ENCODE measurements around the gene ZNF57.
"Not testable (repeated sequence)": the region's sequence is repeated elsewhere in the genome, so short reads cannot be mapped to it uniquely, and the experiment has no call there.

Gene ZNF57

DNA sequence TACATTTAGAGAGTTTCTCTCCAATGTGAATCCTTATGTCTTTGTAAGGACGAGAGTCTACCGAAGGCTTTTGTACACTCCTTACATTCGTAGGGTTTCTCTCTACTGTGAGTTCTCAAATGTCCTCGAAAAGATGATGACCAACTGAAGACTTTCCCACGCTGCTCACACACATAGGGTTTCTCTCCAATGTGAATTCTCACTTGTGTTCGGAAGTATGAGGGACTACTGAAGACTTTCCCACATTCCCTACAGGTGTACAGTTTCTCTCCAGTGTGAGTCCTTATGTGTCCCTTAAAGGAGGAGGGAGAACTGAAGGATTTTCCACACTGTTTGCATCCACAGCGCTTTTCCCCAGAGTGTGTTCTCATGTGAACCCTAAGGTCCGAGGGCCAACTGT, 4.0 kb upstream of the ZNF57 start:
- no peak for DNase-seq (ENCODE audit: low spot score)

DNA sequence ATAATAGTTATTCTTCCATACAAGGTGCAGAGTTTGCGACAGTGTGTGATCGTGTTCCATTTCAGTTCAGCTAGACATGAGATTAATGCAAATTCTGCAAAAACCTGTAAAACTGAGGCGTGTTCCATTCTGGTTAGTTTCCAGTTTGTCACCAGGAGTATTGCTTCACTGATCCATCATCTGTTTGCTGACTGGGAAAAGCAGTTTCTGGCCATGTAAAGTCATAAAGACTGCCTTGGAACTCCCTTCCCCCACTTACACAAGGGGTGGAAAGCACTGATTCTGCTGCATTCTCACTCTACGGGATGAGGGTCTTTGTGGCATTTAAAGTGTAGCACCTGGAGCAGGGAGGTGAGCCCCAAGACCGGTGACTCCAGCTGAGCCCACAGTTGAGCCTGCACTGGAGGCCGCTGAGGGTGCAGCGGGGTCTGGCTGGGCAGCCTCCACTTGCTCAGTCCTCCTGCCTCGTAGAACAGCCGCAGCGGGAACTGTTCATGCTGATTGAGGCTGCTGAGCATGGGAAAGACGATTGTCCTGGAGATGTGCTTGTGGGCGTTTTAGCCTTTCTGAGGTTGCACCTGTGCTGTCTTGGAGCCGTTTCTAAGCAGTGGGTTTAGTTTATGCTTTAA, 2.0 kb downstream of the ZNF57 start:
- DNase-seq (ENCODE audit: low spot score), result no peak

DNA sequence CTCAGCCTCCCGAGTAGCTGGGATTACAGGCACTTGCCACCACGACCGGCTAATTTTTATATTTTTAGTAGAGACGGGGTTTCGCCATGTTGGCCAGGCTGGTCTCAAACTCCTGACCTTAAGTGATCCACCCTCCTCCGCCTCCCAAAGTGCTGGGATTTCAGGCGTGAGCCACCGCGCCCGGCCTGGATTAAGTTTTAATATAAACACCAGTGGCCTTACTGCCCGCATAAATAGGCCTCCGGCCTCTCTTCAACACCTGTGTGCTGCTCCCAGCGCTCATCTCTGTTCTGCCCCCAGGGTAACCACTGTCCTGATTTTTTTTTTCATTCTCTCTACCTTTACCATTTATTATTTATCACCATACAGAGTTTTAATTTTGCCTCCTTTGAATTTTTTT, 2.6 kb downstream of the ZNF57 start:
- DNase-seq (ENCODE audit: low spot score), result not testable (repeated sequence)

DNA sequence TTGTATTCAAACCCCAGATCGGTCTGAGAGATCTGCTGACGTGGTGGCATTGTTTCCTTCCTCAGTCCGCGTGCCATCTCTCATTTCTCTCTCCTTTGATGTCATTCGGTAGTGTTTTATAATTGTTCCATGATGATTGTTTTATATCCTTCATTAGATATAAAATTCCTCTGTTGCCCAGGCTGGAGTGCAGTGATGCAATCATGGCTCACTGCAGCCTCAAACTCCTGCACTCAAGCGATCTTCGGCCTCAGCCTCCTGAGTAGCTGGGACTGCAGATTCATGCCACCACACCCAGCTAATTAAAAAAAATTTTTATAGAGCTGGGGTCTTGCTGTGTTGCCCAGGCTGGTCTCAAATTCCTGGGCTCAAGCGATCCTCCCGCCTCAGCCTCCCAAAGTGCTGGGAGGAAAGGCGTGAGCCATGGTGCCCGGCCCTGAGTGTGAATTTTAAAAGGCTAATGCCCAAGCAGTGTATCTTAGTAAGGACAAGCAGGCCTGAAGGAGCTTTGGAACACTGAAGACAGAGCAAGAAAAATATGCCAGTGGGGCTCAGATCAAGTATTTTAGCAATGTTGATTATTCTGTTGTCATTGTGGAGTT, 5.3 kb downstream of the ZNF57 start:
- DNase-seq (ENCODE audit: low spot score), result no peak

DNA sequence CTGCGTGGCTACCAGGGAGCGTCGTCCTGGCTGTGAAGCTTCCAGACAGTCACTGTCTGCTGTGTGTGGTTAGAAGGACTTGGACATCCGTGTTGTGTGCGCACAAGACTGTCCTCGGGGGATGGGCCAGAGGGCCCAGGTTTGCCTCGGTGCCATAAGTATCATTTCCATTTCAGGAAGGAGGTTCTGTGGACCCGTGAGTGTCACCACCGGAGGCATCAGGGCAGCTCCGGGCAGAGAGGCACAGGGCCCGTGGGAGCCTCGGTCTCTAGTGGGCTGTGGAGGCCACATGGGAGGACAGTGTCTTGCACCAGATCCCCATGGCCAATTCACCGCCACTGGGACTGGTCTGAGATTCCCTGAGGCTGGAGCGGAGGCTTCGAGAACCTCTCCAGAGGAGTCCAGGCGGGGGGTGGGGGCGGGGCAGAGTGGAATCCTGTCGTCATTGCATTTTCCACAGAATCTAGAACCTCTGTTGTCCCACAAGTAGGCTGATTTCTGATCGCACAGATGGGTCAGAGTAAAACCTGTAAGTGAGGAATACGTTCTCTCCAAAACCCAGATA, 6.0 kb downstream of the ZNF57 start:
- DNase-seq (ENCODE audit: low spot score), result no peak

DNA sequence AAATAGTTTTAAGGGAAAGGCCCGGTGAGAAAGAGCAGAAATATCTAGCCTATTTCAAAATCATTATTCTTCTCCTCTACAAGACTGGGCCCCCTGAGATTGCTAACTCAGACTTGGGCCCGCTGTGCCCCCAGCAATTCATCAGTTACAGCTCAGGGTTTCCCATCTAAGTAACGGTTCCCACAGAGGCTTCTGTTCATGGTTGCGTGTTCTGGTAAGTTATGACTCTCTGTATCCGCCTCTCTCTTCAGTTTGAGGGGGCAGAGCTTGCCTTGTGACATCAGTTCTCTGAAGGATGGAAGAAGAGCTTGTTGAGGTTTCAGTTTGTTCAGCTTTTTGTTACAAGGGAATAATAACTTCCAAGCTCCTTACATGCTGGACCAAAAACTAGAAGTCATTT, 11.6 kb downstream of the ZNF57 start:
- no peak for DNase-seq (ENCODE audit: low spot score)

DNA sequence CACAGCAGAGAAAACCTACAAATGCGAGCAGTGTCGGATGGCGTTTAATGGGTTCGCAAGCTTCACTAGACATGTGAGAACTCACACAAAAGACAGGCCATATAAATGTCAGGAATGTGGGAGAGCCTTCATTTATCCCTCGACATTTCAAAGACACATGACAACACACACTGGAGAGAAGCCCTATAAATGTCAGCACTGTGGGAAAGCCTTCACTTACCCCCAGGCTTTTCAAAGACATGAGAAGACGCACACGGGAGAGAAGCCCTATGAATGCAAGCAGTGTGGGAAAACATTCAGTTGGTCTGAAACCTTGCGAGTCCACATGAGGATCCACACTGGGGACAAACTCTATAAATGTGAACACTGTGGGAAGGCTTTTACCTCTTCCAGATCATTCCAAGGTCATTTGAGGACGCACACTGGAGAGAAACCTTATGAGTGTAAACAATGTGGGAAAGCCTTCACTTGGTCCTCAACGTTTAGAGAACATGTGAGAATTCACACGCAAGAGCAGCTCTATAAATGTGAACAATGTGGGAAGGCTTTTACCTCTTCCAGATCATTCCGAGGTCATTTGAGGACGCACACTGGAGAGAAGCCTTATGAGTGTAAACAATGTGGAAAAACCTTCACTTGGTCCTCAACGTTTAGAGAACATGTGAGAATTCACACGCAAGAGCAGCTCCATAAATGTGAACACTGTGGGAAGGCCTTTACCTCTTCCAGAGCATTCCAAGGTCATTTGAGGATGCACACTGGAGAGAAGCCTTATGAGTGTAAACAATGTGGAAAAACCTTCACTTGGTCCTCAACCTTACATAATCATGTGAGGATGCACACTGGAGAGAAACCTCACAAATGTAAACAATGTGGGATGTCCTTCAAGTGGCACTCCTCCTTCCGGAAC, 16.8 kb downstream of the ZNF57 start:
- DNase-seq (ENCODE audit: low spot score), result no peak

DNA sequence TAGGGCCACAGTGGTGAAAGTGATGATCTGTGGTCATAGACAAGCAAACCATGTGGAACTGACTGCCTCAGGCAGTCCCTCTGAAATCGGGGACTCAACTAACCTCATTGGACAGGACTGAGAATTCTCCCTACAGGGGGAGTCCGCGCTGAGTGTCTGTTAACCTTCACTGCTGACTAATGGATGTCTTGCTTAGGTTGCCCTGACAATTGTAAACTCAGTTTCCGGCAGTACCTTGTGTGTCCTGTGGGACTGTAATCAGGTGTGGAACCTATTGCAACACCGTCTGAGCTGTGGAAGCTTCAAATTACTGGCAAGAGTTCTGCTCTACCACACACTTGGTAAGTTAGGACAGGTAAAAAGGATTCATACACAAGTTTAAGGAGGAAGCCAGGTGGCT, 22.3 kb downstream of the ZNF57 start:
- no peak for DNase-seq (ENCODE audit: low spot score)

DNA sequence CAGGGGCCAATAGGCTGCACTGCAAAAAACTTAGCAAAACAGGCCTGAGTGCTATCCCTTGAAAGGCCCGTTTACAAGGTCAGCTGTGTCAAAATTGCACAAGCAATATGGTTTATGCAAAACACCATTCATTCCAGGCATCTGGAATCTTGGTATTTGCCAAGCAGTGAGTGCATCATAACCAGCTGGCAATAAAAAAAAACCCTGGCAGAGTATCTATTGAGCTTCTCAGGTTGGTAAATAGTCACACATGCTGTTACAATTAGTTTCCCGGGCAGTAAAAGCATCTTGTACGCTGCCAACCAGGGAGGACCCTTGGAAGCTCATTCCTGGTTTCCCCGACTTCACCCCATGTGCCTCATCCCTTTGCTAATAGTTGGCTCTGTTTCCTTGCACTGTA, 22.8 kb downstream of the ZNF57 start:
- DNase-seq (ENCODE audit: low spot score), result no peak

DNA sequence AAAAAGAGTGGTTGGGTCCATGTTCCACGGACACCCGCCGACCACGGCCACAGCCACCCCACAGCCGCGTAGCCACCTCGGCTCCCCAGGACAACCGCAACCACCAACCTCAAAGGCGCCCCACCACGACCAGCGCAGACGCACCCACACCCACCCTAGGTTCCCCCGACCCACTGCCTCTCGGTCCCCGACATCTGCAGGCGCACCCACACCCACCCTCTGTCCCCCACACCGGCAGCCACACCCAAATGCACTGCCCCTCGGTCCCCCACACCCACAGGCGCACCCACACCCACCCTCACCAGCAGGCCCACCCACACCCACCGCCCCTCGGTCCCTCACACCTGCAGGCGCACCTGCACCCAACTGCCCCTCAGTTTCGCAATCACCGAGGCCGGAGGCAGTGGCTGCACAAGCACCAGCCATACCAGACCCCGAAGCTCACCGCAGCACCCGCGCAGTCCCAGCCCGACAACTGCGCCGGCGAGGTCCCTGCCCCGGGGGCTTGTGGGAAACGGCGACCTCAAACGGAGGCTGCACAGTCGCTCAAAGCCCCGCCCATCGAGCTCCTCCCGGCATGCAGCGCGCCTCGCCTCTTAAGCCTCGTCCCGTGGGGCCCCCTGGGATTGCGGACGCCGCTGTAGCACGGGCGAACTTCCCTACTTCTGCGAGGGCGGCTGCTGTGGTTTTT, 25.8 kb downstream of the ZNF57 start:
- DNase-seq (ENCODE audit: low spot score), result no peak

DNA sequence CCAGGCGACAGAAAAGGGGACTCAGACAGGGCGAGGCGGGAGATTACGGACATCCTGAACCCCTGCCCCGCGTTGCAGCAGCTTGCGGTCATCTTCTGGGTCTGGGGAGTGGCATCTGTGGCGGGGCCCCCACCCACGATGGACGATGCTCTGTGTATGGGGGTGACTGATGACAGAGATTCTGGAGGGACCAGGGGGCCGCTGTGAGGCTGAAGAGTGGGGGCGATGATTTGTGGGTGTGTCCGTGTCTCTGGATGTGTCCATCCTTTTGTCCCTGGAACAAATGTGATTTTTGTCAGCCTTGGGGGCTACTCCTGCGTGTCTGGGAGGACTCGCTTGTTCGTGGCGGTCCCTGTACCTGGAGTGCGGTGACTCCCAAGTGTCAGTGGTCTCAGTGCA, 26.3 kb downstream of the ZNF57 start:
- DNase-seq (ENCODE audit: low spot score), result no peak

DNA sequence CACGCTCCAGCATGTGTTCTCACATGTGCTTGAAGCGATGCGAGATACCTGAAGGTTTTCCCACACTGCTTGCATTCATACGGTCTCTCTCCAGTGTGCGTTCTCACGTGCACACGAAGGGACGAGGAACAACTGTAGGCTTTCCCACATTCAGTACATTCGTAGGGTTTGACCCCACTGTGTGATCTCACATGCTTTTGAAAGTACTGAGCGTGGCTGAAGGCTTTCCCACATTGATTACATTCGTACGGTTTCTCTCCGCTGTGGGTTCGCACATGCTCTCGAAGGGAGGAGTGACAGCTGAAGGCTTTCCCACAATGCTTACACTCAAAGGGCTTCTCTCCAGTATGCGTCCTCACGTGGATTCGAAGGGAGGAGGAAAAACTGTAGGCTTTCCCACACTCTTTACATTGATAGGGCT, 32.8 kb downstream of the ZNF57 start:
- DNase-seq (ENCODE audit: low spot score), result no peak

DNA sequence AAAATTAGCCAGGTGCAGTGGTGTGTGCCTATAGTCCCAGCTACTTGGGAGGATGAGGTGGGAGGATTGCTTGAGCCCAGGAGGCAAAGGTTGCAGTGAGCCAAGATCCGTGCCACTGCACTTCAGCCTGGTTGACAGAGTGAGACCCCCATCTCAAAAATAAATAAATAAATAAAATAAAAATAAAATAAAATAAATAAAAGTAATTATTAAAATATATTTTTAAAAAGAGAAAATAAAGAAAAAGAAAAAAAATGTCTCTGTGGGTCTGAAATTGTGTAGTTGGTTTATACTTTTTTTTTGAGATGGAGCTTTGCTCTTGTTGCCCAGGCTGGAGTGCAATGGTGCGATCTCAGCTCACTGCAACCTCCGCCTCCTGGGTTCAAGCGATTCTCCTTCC, 35.1 kb downstream of the ZNF57 start:
- DNase-seq (ENCODE audit: low spot score), result not testable (repeated sequence)

DNA sequence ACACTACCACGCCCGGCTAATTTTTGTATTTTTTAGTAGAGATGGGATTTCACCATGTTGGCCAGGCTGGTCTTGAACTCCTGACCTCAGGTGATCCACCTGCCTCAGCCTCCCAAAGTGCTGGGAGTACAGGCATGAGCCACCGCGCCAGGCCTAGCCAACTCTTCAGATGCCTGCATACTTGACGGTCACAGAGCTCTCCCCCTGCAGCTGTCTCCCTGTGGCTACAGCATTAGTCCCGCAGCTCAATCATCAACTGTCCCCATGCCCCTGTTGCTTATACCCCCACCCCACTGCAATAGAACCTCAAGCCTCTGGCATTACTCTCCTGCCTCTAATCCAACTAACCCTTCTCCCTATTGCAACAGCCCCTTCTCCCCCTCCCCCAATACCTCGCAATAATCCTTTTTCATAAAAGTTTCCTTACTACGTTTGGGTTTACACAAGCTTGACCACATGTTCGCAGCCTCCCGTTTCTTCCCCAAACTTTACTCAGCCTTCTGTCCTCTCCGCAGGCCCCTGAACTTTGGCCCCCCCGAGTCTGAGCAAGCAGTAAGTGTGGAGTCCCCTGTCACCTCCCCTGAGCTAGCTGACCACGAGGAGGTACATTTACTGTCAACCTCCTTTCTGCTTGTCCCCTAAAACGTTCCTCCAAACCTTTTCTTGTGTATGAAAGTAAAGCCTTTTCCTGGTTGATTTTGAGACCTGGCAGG, 42.4 kb downstream of the ZNF57 start:
- DNase-seq (ENCODE audit: low spot score), result no peak

DNA sequence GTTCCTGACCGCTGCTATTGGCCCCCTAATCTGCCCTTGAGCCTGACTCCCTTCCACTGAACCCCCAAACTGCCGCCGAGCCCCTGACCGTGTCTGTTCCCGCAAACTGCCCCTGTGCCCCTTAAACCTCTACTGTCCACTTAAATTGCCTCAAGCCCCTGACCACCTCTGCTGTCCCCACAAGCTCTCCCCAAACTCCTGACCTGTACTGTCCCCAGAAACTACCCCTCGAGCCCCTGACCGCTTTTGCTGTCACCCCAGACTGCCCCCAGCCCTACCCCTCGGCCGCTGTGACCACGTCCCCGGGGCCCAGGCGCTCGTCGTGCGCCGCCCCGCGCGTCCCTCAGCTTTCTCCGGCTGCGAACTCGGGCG, 43.7 kb downstream of the ZNF57 start:
- no peak for DNase-seq (ENCODE audit: low spot score)

DNA sequence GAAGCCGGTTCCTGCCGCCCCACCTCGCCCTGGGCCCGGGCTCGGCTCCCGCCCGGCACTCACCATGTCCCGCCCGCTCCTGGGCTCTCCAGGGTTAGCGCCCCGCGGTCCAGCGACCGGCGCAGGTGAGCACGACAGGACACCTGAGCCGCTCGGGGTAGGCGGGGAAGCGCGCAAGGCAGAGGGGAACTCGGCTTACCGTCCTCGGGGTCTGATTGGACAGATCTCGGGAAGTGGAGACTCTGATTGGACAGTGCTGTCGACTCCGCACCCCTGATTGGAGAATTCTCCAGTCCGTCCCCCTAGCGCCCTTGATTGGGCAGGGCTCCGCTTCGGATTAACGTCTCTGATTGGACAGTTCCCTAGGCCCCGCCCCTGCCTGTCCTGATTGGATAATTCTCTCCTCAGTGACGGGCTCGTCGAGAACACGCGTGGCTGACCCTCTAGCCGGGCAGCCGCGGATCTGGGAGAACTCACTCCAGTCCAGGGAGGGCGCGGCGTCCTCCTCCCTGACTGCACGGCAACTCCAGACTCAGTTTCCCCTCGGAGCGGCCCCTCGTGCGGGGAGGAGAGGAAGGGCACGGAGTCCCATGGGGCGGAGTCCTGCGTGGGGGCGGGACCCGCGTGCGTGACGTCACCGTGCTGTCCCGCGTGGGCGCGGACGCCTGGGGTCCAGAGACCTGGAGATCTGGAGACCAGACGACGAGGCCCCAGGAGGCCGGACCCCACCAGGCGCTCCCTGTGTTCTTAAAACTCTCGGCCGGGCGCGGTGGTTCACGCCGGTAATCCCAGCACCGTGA, 44.2 kb downstream of the ZNF57 start, which contains the start of gene ZNF77:
ZNF77 (minus strand) TSS at position 197 of the 800 bp plus-strand sequence; CDS start at position 66, 131 bp downstream.
- DNase-seq (ENCODE audit: low spot score), result peak; percentile 100

DNA sequence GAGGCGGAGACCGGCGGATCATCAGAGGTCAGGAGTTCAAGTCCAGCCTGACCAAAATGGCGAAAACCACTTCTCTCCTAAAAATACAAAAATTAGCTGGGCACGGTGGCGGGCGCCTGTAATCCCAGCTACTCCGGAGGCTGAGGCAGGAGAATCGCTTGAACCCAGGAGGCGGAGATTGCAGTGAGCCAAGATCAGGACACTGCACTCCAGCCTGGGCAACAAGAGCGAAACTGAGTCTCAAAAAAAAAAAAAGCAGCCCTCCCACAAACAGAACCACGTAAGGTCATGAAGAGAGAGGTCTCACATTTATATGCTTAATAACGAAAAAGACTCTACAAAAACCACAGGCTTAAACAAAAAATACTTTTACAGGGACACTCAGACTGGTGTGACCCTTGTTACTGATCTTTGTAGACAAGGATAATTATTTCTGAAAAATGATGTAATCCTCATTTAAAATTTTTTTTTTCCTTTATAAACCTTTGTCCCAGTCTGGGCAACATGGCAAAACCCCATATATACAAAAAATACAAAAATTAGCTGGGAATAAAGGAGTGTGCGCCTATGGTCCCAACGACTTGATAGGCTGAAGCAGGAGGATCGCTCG, 45.0 kb downstream of the ZNF57 start:
- DNase-seq (ENCODE audit: low spot score), result no peak

DNA sequence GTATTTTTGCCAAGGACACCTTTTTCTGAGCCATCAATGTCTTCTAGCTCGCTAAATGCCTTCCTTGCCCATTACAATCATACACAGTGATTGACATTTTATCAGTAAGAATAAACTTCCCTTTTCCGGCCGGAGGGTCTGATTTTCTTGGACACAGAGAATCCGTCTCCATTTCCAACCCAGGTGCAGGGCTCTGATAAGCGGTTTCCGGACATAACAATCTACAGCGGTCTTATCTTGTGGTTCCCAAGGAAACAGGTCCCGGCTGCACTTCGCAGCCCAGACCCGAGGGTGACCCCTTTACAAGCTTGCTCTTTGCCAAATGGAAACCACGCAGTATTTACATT, 49.2 kb downstream of the ZNF57 start:
- peak; percentile 4 for DNase-seq (ENCODE audit: low spot score)

DNA sequence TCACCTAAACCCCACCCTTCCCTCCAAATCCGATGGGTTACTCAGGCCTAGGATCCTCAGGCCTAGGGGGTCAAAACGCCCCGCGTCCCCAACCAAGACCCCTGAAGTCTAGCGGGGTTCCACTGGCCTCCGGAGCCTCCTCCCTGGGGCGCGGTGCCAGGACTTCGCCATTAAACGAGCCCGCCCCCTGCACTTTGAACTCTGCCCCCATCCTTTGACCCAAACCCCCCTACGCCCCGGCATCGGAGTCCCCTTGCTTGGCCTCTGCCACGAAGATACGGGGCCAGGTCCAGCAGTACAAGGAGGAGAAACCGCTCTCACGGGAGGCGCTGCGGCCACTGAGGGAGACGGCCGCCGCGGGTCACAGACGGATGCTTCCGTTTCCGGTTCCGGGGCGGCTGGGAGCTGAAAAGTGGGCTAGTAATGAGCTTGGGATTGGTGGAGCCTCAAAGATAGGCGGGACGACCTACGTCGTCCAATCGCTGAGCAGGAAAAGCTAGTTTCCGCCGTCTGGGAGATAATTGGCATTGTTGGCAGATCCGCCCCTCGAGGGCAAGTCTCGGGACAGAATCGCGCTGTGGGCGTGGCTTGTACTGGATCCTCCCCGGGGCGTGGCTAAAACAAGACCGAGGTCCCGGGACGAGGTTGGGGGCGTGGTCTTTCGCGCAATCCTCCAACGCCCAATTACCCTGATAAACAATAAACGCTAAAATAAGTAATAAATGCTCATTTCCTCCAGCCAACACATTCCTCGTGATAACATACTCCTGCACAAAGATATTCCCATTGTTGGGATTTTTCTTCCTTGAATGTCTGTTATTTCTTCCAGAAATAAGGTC, 49.8 kb downstream of the ZNF57 start:
- peak; percentile 100 for DNase-seq (ENCODE audit: low spot score)
